Colonic mucosa (tissue), 4 donors: ENCODE data around the gene TMEM205. TPM values are rescaled to one million over a fixed set of nuclear protein-coding genes. Genes with fewer than 3 reads are reported as not detected.
"Not testable (repeated sequence)": the region's sequence is repeated elsewhere in the genome, so short reads cannot be mapped to it uniquely, and the experiment has no call there.

ENCODE experiments used
- DNase-seq: peaks from one replicate; pipeline ENCODE4 v3.0.0-alpha.2; 2020
- H3K27ac ChIP-seq: fragments of 200-600 bp; one replicate; pipeline ENCODE4 v1.8.0; 2021
- H3K27me3 ChIP-seq: fragments of 200-600 bp; one replicate; pipeline ENCODE4 v1.8.0; 2021
- H3K36me3 ChIP-seq: fragments of 200-600 bp; one replicate; pipeline ENCODE4 v1.8.0; 2021
- H3K4me1 ChIP-seq: fragments of 200-600 bp; one replicate; pipeline ENCODE4 v1.8.0; 2021; ENCODE audit warnings: mild to moderate bottlenecking
- H3K4me3 ChIP-seq: fragments of 200-600 bp; one replicate; pipeline ENCODE4 v1.8.0; 2021
- H3K9ac ChIP-seq, 2 donors: one replicate each; pipeline ENCODE4 v1.7.0; 2013; ENCODE audit warnings: control low read depth in 2 of 2, low read depth in 2 of 2, low read length in 2 of 2
- H3K9me3 ChIP-seq: fragments of 200-600 bp; one replicate; pipeline ENCODE4 v1.8.0; 2021
- intact Hi-C: fragments of 100-400 bp; cut with DNase I; formaldehyde crosslinking; loops from one replicate; pipeline ENCODE4 v1.14.1; 2022
- total RNA-seq, 2 donors: library from RNA; stranded (reverse); fragmentation: NEBNext Ultra II Directional in 1 of 2; extraction: Animal tissue kit (Norgen Biotek cat#: 25700) in 1 of 2; gene quantifications; one replicate each; pipeline ENCODE4 v1.2.1, GENCODE V29; 2021
- TF ChIP-seq, protein P1 (sequence below): fragments of 200-600 bp; IDR thresholded peaks from one replicate; pipeline ENCODE4 v1.8.0; 2022; ENCODE audit warnings: antibody characterized with exemption, mild to moderate bottlenecking
- donor health status: healthy.
- donor health status: DM: no; HTN: no; CAD: no.
- donor health status: DM: no; HTN: no; CAD: no.

Gene TMEM205
- total RNA-seq, 2 donors from 2014 or later = 45.4 to 63.4 TPM

DNA sequence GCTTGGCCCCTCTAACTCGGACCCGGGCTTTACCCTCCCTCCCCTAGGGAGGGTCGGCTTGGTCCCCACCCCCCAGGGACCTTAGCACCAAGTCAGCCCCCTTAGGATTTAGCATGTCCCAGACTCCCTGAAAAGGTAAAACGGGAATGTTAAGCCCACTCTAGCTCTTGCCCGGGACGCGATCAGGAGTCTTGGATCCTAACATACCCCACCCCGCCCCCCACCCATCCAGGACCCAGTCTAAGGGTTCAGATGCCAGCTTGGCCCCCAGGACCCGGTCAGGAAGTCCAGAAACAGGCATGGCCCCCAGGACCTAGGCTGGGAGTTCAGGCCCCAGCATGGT, 37.6 kb upstream of the TMEM205 start:
- Histone ChIP-seq H3K27me3 (no peaks in the 10 kb centered on the region), H3K36me3 (no peaks in the 10 kb centered on the region), H3K27ac (no peak overlapping the region), H3K4me1 (peaks cover 9% of the 10 kb centered on the region), H3K4me3 (peak overlapping the region; percentile 37), H3K9ac (no peak overlapping the region), H3K9me3 (no peaks in the 10 kb centered on the region)
- TF ChIP-seq, protein P1, sequence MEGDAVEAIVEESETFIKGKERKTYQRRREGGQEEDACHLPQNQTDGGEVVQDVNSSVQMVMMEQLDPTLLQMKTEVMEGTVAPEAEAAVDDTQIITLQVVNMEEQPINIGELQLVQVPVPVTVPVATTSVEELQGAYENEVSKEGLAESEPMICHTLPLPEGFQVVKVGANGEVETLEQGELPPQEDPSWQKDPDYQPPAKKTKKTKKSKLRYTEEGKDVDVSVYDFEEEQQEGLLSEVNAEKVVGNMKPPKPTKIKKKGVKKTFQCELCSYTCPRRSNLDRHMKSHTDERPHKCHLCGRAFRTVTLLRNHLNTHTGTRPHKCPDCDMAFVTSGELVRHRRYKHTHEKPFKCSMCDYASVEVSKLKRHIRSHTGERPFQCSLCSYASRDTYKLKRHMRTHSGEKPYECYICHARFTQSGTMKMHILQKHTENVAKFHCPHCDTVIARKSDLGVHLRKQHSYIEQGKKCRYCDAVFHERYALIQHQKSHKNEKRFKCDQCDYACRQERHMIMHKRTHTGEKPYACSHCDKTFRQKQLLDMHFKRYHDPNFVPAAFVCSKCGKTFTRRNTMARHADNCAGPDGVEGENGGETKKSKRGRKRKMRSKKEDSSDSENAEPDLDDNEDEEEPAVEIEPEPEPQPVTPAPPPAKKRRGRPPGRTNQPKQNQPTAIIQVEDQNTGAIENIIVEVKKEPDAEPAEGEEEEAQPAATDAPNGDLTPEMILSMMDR = no peak
- intact Hi-C loops = loop anchor here (5.0 kb wide), 2 partner anchors 64 to 91 kb away; no protein-coding TSS in a partner anchor
- DNase-seq = no peak

DNA sequence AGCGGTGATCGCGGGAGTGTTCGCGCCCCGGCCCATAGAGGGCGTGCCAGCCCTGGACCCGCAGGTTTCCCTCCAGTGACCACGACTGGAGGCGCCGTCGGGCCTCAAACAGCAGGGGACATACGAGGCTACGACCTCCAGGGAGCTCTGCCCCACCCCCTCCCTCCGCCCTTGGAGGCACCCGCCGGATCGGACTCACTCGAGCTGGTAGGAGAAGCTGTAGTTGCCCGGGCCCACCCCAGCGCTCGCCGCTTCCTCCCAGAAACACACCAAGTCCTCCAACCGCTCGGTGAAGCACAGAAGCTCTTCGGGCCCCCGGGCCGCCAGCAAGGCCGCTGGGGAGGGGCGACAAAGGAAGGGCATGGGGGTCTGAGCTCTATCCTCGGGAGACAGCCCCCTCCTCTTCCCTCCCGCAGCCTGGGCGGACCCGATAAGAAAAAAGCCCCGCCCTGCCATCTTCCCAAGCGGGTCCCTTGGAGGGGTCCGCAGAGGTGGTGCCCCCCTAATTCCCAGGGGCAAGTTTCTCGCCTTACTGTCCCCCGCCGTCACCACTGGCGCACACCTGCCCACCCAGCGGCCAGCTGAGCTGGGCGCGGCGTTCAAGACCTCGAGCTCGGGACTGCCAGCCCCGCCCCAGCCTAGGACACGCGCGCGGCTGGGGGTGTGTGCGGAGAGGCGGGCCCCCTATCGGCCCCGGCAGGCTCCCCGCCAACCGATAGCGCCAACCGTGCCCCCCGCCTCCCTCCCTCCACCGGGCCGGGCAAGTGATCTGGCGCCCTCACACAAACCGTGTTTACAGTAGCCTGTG, 37.0 kb upstream of the TMEM205 start:
- no peak overlapping the region for H3K9ac ChIP-seq
- H3K4me1 ChIP-seq = peaks cover 9% of the 10 kb centered on the region
- no peak overlapping the region for H3K27ac ChIP-seq

DNA sequence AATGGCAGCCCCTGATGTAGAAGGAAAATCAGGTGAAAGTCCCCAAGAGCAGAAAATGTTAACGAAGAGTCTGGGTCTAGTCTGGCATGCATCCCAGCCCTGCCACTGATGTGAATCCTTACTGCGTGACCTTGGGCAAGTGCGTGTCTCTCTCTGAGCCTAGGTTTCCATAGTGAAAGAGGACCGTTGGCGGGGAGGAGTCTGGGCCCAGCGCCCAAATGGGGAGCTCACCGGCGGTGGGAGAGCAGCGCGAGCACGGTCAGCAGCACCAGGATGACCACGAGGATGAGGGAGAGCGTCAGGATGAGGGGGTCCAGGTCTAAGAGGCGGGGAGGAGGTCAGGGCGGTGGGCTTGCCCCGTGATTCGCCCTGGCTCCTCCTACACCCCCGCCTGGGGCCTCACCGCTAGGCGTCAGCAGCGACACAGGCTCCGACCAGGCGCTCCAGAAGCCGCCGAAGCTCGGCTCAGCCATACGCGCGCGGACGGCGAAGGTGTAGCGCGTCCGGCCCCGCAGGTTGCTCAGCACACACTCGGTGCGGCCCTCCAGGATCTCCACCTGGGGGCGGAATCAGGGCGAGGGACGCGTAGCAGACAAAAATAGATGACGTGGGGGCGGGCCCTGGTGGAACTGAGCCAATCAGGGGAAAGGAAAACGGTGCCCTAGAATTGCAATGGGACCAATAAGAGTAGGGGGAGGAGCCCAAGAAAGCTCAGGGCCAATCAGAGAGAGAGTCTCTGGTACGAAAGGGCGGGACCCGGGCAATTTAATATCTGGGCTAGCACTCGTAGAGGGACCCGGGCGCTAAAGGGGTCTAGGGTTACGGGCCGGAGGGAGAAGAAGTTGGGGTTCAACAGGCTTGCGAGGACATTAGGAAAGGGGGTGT, 34.8 kb upstream of the TMEM205 start:
- Histone ChIP-seq H3K9ac (peak overlapping the region; percentile 70 to 88), H3K36me3 (no peaks in the 10 kb centered on the region), H3K27me3 (no peaks in the 10 kb centered on the region), H3K9me3 (no peaks in the 10 kb centered on the region), H3K4me1 (peaks cover 11% of the 10 kb centered on the region), H3K4me3 (peak overlapping the region; percentile 65), H3K27ac (peak overlapping the region; percentile 82)
- peak; percentile 98 for DNase-seq
- TF ChIP-seq, protein P1 = peak; percentile 75
- intact Hi-C loops = loop anchor here (5.0 kb wide), 2 partner anchors 66 to 89 kb away; no protein-coding TSS in a partner anchor

More for the DNA sequence above, 37.0 kb upstream of the TMEM205 start:
- TF ChIP-seq, protein P1 = peak; percentile 77
- no peaks in the 10 kb centered on the region for H3K9me3 ChIP-seq
- intact Hi-C loops = loop anchor here (5.0 kb wide), 2 partner anchors 64 to 91 kb away; no protein-coding TSS in a partner anchor
- peak; percentile 66 for DNase-seq
- peak overlapping the region; percentile 37 for H3K4me3 ChIP-seq
- H3K27me3 ChIP-seq = no peaks in the 10 kb centered on the region
- H3K36me3 ChIP-seq = no peaks in the 10 kb centered on the region

DNA sequence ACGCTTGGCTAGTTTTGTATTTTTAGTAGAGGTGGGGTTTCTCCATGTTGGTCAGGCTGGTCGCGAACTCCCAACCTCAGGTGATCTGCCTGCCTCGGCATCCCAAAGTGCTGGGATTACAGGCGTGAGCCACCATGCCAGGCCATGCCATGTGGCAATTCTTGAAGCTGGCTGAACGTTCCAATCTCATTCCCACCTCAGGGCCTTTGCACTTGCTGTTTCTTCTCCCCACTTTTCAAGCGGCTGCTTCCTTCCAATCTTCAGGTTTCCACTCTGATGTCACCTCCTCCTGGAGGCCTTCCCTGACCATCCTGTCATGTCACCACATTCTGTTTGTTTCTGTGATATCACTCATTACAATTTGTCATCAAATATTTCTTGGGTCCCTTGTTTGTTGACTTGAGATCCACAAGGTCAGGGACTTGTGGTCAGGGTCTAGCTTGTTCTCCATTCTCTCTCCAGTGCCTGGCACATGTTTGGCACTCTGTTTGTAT, 33.8 kb upstream of the TMEM205 start:
- no peak overlapping the region for H3K4me3 ChIP-seq
- H3K9ac ChIP-seq = peak overlapping the region in 1 of 2 donors; percentile 88

DNA sequence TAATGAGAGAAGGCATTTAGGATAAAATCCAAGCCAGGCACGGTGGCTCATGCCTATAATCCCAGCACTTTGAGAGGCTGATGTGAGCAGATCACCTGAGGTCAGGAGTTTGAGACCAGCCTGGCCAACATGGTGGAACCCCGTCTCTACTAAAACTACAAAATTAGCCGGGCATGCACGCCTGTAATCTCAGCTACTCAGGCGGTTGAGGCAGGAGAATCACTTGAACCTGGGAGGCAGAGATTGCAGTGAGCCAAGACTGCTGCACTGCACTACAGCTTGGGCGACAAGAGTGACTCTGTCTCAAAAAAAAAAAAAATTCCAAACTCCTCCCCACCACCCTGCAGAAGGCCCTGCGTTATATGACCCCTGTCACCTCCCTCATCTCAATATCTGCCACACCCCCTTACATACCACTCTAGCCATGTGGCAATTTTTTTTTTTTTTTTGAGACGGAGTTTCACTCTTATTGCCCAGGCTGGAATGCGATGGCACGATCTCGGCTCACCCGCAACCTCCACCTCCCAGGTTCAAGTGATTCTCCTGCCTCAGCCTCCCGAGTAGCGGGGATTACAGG, 33.3 kb upstream of the TMEM205 start:
- H3K9ac ChIP-seq, H3K27me3 ChIP-seq, H3K9me3 ChIP-seq, H3K4me3 ChIP-seq, H3K27ac ChIP-seq, H3K36me3 ChIP-seq, intact Hi-C loops, DNase-seq: not testable (repeated sequence)
- peaks cover 15% of the 10 kb centered on the region for H3K4me1 ChIP-seq

More for the DNA sequence above, 33.8 kb upstream of the TMEM205 start:
- TF ChIP-seq, protein P1 = no peak
- intact Hi-C loops = loop anchor here (5.0 kb wide), 2 partner anchors 67 to 88 kb away; no protein-coding TSS in a partner anchor
- Histone ChIP-seq H3K27me3 (no peaks in the 10 kb centered on the region), H3K9me3 (no peaks in the 10 kb centered on the region), H3K36me3 (no peaks in the 10 kb centered on the region), H3K27ac (peak overlapping the region; percentile 82), H3K4me1 (peaks cover 15% of the 10 kb centered on the region)
- DNase-seq = no peak
